Fibroblast of lung (primary cell): ENCODE data around the gene ERBB4. TPM values are rescaled to one million over a fixed set of nuclear protein-coding genes. Genes with fewer than 3 reads are reported as not detected.
"Not testable (repeated sequence)": the region's sequence is repeated elsewhere in the genome, so short reads cannot be mapped to it uniquely, and the experiment has no call there.

Experiments used
- DNase-seq, 2 donors: peaks; one replicate each; pipeline versions ENCODE4 v3.0.0 to v3.0.0-alpha.2; 2010; ENCODE audit warnings: low read depth in 2 of 2
- H2AFZ ChIP-seq: 2 replicates; pipeline ENCODE4 v1.5.1; 2012; ENCODE audit warnings: low read length, control low read depth, inconsistent platforms
- H3K27ac ChIP-seq: 2 replicates; pipeline ENCODE4 v1.5.1; 2011; ENCODE audit warnings: low read length, control low read depth; ENCODE audit not compliant: insufficient read depth
- H3K27me3 ChIP-seq: 2 replicates; pipeline ENCODE4 v1.5.1; 2011; ENCODE audit warnings: mild to moderate bottlenecking, low read length; ENCODE audit not compliant: control insufficient read depth, insufficient read depth
- H3K36me3 ChIP-seq: 2 replicates; pipeline ENCODE4 v1.5.1; 2011; ENCODE audit warnings: low read length; ENCODE audit not compliant: control insufficient read depth, insufficient read depth
- H3K4me1 ChIP-seq: 2 replicates; pipeline ENCODE4 v1.5.1; 2011; ENCODE audit warnings: low read length; ENCODE audit not compliant: control insufficient read depth, insufficient read depth; ENCODE audit errors: extremely low read depth
- H3K4me2 ChIP-seq: 2 replicates; pipeline ENCODE4 v1.5.1; 2011; ENCODE audit warnings: low read length, control low read depth; ENCODE audit not compliant: insufficient read depth; ENCODE audit errors: extremely low read depth
- H3K4me3 ChIP-seq, 4 experiments: fragments of 200-600 bp in 1 of 4; sonication (generic) in 1 of 4; replicated peaks in 1 of 4; 2 replicates each; pipeline ENCODE4 v1.5.1; 2011 to 2016; ENCODE audit warnings: low read length in 4 of 4, low read depth in 3 of 4, mild to moderate bottlenecking in 3 of 4, control low read depth in 2 of 4, inconsistent platforms in 1 of 4, mixed read lengths in 1 of 4; ENCODE audit not compliant: insufficient read depth in 1 of 4; ENCODE audit errors: control extremely low read depth in 1 of 4
- H3K79me2 ChIP-seq: 2 replicates; pipeline ENCODE4 v1.5.1; 2012; ENCODE audit warnings: mild to moderate bottlenecking, low read length, inconsistent platforms; ENCODE audit not compliant: control insufficient read depth, insufficient read depth
- H3K9ac ChIP-seq: 2 replicates; pipeline ENCODE4 v1.5.1; 2011; ENCODE audit warnings: mild to moderate bottlenecking, low read length, control low read depth; ENCODE audit not compliant: insufficient read depth
- H3K9me3 ChIP-seq: 2 replicates; pipeline ENCODE4 v1.5.1; 2012; ENCODE audit warnings: low read depth, low read length; ENCODE audit not compliant: control insufficient read depth, insufficient read depth
- H4K20me1 ChIP-seq: 2 replicates; pipeline ENCODE4 v1.5.1; 2011; ENCODE audit warnings: low read length; ENCODE audit not compliant: control insufficient read depth, insufficient read depth; ENCODE audit errors: extremely low read depth
- CTCF ChIP-seq, 2 donors: IDR thresholded peaks in 1 of 2; conservative IDR thresholded peaks in 1 of 2; 1 replicate in 1 of 2; 2 replicates in 1 of 2; pipeline ENCODE4 v1.5.1; 2011 to 2012; ENCODE audit warnings: low read length in 2 of 2, control low read depth in 1 of 2, inconsistent platforms in 1 of 2, low read depth in 1 of 2, mild to moderate bottlenecking in 1 of 2
- EZH2 ChIP-seq: IDR thresholded peaks from 2 replicates; pipeline ENCODE4 v1.5.1; 2012; ENCODE audit warnings: low read length, control low read depth, mild to moderate bottlenecking; ENCODE audit errors: missing control alignments
- polyA plus RNA-seq, 2 donors: library from polyadenylated mRNA; depleted of rRNA in 1 of 2; stranded (reverse) in 1 of 2; unstranded in 1 of 2; fragments of >200 nt; gene quantifications; 2 replicates each; pipeline ENCODE4 v1.2.1, GENCODE V29; 2011 to 2012; ENCODE audit warnings: missing spikeins in 1 of 2
- total RNA-seq: library from RNA; depleted of rRNA; stranded (reverse); fragments of >200 nt; gene quantifications from 2 replicates; pipeline ENCODE4 v1.2.1, GENCODE V29; 2014

Gene ERBB4
- total and polyA plus RNA-seq, 2 donors (not counting 1 experiment from before 2014, with no cell fraction given): 0.08 to 0.17 TPM

- Histone ChIP-seq H3K36me3 (no peaks in the 10 kb centered on the region), H3K79me2 (no peaks in the 10 kb centered on the region), H3K4me1 (no peaks in the 10 kb centered on the region), H3K27me3 (no peaks in the 10 kb centered on the region), H2AFZ (no peak overlapping the region), H3K4me3 (no peak overlapping the region), H3K4me2 (no peak overlapping the region), H3K27ac (no peak overlapping the region), H4K20me1 (no peaks in the 10 kb centered on the region), H3K9me3 (no peaks in the 10 kb centered on the region), H3K9ac (no peak overlapping the region)
- no peak for DNase-seq
- TF ChIP-seq CTCF (conservative IDR thresholded peaks at IDR 0.05 in 1 of 2, IDR thresholded peaks at IDR 0.05 in 1 of 2; ENCODE audit: low read depth in 1 of 2, low read length in 2 of 2) (no peak), EZH2 (no peak)
Measured at GRCh38 chr2:211599146-211599545, 939.5 kb downstream of the ERBB4 start.

- Histone ChIP-seq H3K36me3 (no peaks in the 10 kb centered on the region), H2AFZ (no peak overlapping the region), H3K27ac (no peak overlapping the region), H3K4me2 (no peak overlapping the region), H3K4me3 (no peak overlapping the region), H3K9ac (no peak overlapping the region), H3K79me2 (no peaks in the 10 kb centered on the region), H4K20me1 (no peaks in the 10 kb centered on the region), H3K27me3 (no peaks in the 10 kb centered on the region), H3K4me1 (no peaks in the 10 kb centered on the region), H3K9me3 (no peaks in the 10 kb centered on the region)
- DNase-seq: peak in 1 of 2 donors; percentile 7
- TF ChIP-seq CTCF (conservative IDR thresholded peaks at IDR 0.05 in 1 of 2, IDR thresholded peaks at IDR 0.05 in 1 of 2; ENCODE audit: low read depth in 1 of 2, low read length in 2 of 2): no peak
- no peak for TF ChIP-seq EZH2
Measured at GRCh38 chr2:211598238-211598637, 940.4 kb downstream of the ERBB4 start.

GRCh38 chr2:211592006-211592405 lies 946.6 kb downstream of the ERBB4 start:
- not testable (repeated sequence) for H2AFZ ChIP-seq, DNase-seq, H3K27ac ChIP-seq, H3K4me3 ChIP-seq, H3K27me3 ChIP-seq, H3K79me2 ChIP-seq, H3K36me3 ChIP-seq, H3K4me2 ChIP-seq, H4K20me1 ChIP-seq, H3K9ac ChIP-seq, H3K9me3 ChIP-seq, H3K4me1 ChIP-seq
